Activated effector memory CD4-positive, alpha-beta T cell treated with anti-CD3 and anti-CD28 coated beads, Interleukin-2, amount 50 U/mL, for 16 hours (primary cell): ENCODE data around the gene XKR7.
"Not testable (repeated sequence)": the region's sequence is repeated elsewhere in the genome, so short reads cannot be mapped to it uniquely, and the experiment has no call there.

Experiments used
- DNase-seq: peaks from one replicate; pipeline ENCODE4 v3.0.0-alpha.2; 2020

The XKR7 gene, protein sequence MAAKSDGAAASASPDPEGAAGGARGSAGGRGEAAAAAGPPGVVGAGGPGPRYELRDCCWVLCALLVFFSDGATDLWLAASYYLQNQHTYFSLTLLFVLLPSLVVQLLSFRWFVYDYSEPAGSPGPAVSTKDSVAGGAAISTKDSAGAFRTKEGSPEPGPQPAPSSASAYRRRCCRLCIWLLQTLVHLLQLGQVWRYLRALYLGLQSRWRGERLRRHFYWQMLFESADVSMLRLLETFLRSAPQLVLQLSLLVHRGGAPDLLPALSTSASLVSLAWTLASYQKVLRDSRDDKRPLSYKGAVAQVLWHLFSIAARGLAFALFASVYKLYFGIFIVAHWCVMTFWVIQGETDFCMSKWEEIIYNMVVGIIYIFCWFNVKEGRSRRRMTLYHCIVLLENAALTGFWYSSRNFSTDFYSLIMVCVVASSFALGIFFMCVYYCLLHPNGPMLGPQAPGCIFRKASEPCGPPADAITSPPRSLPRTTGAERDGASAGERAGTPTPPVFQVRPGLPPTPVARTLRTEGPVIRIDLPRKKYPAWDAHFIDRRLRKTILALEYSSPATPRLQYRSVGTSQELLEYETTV

GRCh38 chr20:31967830-31968249 lies at the start of gene XKR7:
XKR7 (plus strand) TSS chr20:31968151; CDS start chr20:31968176, 25 bp downstream.
- DNase-seq: no peak

- DNase-seq: no peak
These were observed 49.4 kb upstream of the XKR7 start for GRCh38 chr20:31918466-31919105.

GRCh38 chr20:31919410-31920155 lies 48.4 kb upstream of the XKR7 start:
- DNase-seq: no peak

- DNase-seq: no peak
These were observed 47.6 kb upstream of the XKR7 start for GRCh38 chr20:31920275-31920855.

DNA sequence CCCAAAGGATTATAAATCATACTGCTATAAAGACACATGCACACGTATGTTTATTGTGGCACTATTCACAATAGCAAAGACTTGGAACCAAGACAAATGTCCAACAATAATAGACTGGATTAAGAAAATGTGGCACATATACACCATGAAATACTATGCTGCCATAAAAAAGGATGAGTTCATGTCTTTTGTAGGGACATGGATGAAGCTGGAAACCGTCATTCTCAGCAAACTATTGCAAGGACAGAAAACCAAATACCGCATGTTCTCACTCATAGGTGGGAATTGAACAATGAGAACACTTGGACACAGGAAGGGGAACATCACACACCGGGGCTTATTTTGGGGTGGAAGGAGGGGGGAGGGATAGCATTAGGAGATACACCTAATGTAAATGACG lies 46.5 kb upstream of the XKR7 start:
- not testable (repeated sequence) for DNase-seq

DNA sequence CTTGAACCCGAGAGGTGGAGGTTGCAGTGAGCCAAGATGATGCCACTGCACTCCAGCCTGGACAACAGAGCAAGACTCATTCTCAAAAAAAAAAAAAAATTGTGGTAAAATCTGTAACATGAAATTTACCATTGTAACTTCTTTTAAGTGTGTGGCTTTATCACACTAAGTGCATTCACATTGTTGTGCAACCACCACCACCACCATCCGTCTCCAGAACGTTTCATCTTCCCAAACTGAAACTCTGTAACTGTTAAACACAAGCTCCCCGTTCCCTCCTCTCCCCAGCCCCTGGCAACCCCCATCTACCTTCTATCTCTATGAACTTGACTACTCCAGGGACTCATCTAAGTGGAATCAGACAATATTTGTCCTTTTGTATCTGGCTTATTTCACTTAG lies 45.8 kb upstream of the XKR7 start:
- no peak for DNase-seq

DNA sequence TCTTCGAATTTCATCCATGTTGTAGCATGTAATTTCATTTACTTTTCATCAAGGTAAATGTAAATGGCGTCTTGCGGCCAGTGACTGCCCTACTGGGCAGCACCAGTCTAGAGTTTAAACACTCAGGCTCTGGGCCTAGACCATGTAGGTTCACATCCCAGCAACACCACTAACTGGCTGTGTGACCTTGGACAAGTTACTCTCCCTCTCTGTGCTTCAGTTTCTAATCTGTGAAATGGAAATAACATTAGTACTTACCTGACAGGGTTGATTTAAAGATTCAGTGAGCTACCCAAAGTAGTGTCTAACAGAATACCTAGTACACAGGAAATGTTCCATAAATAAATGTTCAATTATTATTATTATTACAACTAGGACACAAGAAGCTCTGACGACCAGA lies 45.4 kb upstream of the XKR7 start:
- no peak for DNase-seq

DNA sequence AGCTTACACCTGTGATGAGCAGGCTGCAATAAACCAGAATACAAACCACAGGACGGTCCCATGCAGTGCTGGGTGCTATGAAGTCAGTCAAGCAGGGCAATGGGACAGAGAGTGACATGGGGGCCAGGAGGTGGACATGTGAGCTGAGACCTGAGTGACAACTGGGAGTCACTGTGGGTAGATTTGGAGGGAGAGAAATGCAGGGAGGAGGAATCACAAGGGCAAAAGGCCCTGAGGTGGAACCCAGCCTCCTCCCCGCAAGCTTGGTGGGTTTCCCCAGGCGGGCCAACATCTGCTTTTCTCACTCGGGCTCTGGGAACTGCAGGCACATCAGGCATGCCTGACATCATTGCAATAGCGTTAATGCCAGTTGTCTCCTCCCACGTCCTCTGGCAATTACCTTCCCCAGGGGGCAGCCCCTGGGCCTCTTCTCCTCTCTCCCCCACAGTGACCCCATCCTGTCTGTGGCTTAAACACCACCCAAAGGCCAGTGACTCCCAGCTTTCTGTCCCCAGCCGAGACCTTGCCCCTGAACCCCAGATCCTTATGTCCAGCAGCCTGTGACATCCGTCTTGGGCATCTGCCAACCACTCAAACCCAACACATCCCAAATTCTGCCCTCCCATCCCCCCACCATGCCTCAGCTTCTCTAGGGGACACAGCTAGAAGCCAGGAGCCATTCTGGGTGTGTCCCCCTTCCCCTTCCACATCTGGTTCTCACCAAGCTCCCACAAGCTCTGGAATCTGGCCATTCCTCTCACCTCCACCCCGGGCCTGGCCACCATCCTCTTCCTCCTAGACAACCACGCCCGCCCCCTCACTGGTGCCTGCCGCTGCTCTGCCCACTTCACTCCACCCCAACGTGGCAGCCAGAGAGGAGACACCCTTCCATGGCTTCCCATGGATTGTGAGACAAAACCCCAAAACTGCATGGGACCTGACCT lies 44.3 kb upstream of the XKR7 start:
- no peak for DNase-seq

DNA sequence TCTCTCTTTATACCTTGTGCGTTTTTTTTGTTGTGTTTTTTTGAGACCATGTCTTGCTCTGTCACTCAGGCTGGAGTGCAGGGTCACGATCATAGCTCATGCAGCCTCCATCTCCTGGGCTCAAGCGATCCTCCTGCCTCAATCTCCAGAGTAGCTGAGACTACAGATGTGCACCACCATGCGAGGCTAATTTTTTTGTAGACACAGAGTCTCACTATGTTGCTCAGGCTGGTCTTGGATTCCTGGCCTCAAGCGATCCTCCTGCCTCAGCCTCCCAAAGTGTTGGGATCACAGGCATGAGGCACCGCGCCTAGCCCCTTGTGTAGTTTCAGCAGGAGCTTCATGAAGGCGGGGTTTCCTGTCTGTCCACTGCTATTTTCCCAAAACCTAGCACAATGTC lies 43.4 kb upstream of the XKR7 start:
- no peak for DNase-seq

- DNase-seq: no peak
These were observed 42.3 kb upstream of the XKR7 start for GRCh38 chr20:31925631-31926030.

- DNase-seq: no peak
These were observed 41.5 kb upstream of the XKR7 start for GRCh38 chr20:31926493-31926892.

GRCh38 chr20:31927627-31928159 lies 40.3 kb upstream of the XKR7 start:
- DNase-seq: no peak

GRCh38 chr20:31929631-31930030 lies 38.3 kb upstream of the XKR7 start:
- not testable (repeated sequence) for DNase-seq

DNA sequence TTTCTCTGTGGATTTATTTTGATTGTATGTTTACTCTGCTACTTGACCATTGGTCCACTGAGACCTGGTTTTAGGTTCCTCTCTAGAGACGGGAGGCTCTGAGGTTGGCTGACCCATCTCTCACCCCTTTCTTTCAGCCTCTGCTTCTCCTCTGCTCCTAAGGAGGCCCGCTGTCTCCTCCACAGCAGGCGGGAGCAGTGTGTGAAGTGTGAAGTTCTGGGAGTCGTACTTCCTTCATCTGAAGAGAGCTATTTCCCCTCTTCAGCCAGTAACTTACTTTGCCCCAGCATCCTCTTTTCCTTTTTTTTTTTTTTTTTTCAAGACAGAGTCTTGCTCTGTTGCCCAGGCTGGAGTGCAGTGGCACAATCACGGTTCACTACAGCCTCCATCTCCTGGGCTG lies 37.2 kb upstream of the XKR7 start:
- no peak for DNase-seq

DNA sequence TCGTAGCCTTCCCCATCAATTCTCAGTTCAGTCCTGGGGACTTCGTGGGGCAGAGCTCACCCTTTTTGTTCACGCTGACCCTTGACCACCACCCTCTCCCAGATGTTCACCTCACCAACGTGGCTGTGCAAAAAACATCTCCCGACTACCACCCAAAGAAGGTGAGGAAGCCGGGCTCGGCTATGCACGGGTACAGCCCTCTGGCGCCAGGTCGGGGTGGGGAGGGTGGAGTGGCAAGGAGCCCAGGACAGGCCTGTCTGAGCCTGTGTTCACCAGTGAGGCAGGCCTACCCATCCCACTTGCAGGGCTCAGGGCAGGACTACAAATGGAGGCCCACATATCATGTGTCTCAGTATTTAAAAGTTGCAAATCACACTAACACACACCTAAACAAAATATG lies 34.3 kb upstream of the XKR7 start:
- no peak for DNase-seq

DNA sequence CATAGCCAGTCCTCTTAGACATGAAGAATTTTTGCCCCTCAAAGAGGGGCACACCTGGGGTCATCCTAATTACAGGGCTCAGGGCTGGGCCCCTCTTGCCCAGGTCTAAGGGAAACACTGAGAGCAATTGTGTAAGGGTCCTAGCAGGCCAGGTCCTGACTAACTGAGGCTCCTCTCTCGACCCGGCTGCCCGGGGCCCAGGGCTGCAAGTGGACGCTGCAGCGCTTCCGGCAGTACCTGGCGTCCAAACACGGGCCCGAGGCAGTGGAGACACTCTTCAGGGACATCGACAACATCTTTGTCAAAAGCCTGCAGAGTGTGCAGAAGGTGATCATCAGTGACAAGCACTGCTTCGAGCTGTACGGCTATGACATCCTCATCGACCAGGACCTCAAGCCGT lies 33.5 kb upstream of the XKR7 start:
- DNase-seq: no peak

GRCh38 chr20:31934968-31935764 lies 32.8 kb upstream of the XKR7 start:
- DNase-seq: no peak

DNA sequence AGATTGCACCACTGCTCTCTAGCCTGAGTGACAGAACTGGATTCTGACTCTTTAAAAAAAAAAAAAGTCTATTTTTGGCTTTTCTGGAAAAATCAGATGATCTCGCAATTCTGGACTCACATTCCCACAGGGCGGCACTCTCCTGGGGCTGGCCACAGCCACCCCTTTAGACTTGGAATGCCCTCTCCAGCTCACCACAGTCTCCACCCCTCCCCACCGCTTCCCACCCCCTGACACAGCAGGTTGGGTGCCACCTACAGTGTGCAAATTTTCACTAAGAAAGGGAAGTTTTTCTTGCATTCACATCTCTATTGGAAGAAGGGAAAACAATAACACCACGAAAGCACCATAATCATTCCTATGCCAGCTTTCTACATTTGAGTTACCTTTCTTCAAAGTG lies 31.5 kb upstream of the XKR7 start:
- DNase-seq: no peak

DNA sequence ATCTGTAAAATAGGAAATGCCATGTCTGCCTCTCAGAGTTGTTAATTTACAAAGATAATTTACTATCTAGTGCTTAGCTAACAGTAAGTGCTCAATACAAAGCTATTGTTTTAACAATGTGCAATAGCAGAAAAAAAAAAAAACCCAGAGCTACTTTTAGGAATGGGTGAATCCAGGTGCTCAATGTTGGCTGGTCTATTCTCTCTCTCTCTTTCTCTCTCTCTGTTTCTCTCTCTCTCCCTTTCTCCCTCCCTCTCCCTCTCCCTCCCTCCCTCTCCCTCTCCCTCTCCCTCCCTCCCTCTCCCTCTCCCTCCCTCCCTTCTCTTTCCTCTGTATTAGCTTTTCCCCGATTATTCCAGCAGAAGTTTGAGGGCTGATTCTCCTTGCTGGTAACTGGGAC lies 30.1 kb upstream of the XKR7 start:
- no peak for DNase-seq

DNA sequence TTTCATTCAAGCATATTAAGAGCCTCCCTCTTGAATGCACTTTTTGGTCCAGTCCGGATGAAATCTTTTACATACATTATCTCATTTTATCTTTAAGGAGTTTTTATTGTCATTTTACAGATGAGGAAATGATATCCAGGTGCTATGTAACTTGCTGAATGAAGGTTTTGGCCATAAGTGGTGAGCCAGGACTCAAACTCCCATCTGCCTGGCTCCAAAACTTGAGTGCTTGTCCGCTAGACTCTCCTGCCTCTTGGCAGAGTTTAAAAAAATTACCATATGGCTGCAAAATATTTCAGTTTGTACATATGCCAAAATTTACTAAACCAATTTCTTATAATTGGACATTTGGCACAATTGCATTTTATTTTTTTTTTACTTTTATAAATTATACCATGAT lies 28.3 kb upstream of the XKR7 start:
- DNase-seq: no peak

GRCh38 chr20:31943052-31943471 lies 24.9 kb upstream of the XKR7 start:
- DNase-seq: no peak
